SJSA1 (cell line): ENCODE measurements around the gene DELE1. TPM values are rescaled to one million over a fixed set of nuclear protein-coding genes. Genes with fewer than 3 reads are reported as not detected.
A peak's percentile ranks its signal among the peaks of the same experiment; 100 is the strongest.

Experiments used
- DNase-seq, 2 experiments: peaks; one replicate each; pipeline ENCODE4 v3.0.0-alpha.2; 2015 to 2020; ENCODE audit warnings: low spot score in 2 of 2, low read depth in 1 of 2
- H3K27ac ChIP-seq: fragments of 250-450 bp; sonication (Bioruptor Pico); 2 replicates; pipeline ENCODE4 v1.5.1; 2020; ENCODE audit warnings: mild to moderate bottlenecking, moderate library complexity
- H3K27me3 ChIP-seq: fragments of 250-450 bp; sonication (Bioruptor Pico); replicated peaks from 2 replicates; pipeline ENCODE4 v1.5.1; 2020; ENCODE audit warnings: mild to moderate bottlenecking, moderate library complexity
- H3K36me3 ChIP-seq: fragments of 250-450 bp; sonication (Bioruptor Pico); 2 replicates; pipeline ENCODE4 v1.5.1; 2020; ENCODE audit warnings: mild to moderate bottlenecking
- H3K4me1 ChIP-seq: fragments of 250-450 bp; sonication (Bioruptor Pico); replicated peaks from 2 replicates; pipeline ENCODE4 v1.6.1; 2021; ENCODE audit warnings: mild to moderate bottlenecking
- H3K4me3 ChIP-seq: fragments of 250-450 bp; sonication (Bioruptor Pico); 2 replicates; pipeline ENCODE4 v1.5.1; 2020; ENCODE audit warnings: mild to moderate bottlenecking
- H3K9me3 ChIP-seq: fragments of 250-450 bp; sonication (Bioruptor Pico); replicated peaks from 2 replicates; pipeline ENCODE4 v1.5.1; 2020; ENCODE audit warnings: mild to moderate bottlenecking
- total RNA-seq: library from RNA; depleted of rRNA; stranded (reverse); fragments of >200 nt; shearing (Covaris generic); gene quantifications from 2 replicates; pipeline ENCODE4 v1.2.3, GENCODE V29; 2014

The DELE1 gene
- total RNA-seq, 1 experiment from 2014 or later: 72.3 TPM

DNA sequence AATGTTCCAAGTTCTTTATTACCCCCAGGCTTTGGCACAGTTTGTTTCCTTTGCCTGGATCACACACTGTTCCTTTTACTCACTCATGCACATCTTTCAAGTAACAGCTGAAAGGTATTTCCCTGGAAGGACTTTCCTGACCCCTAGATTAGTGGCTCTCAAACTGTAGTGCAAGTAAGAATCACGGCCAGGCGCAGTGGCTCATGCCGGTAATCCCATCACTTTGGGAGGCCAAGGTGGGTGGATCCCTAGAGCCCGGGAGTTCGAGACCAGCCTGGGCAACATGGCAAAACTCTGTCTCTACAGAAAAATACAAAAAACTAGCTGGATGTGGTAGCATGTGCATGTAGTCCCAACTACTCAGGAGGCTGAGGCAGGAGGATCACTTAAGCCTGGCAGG lies 19.1 kb upstream of the DELE1 start:
- no peaks in the 10 kb centered on the region for H3K36me3 ChIP-seq
- H3K9me3 ChIP-seq: peaks cover 5% of the 10 kb centered on the region; the same call in 1 of the 2 replicates
- DNase-seq: peak in 1 of 2 experiments; percentile 28
- H3K4me3 ChIP-seq: no peak overlapping the region
- H3K27ac ChIP-seq: no peak overlapping the region
- H3K27me3 ChIP-seq: peaks cover 58% of the 10 kb centered on the region
- H3K4me1 ChIP-seq: no peaks in the 10 kb centered on the region

DNA sequence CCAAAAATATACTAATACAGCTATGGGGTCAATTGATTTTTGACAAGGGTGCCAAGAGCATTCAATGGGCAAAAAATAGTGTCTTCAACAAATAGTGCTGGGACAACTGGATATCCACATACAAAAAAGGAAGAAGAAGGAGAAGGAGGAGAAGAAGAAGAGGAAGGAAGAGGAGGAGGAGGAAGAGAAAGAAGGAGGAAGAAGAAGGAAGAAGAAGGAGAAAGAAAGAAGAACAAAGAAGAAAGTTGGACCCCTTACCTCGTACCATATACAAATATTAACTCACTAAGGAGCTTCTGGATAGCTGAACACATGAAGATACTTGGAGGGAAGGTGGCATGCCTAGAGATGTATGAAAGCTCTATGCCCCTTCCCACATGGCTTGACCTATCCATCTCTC lies 17.2 kb upstream of the DELE1 start:
- Histone ChIP-seq H3K27ac (no peak overlapping the region), H3K4me3 (no peak overlapping the region), H3K9me3 (peaks cover 5% of the 10 kb centered on the region; the same call in 1 of the 2 replicates), H3K4me1 (no peaks in the 10 kb centered on the region), H3K27me3 (peaks cover 47% of the 10 kb centered on the region), H3K36me3 (no peaks in the 10 kb centered on the region)
- no peak for DNase-seq

DNA sequence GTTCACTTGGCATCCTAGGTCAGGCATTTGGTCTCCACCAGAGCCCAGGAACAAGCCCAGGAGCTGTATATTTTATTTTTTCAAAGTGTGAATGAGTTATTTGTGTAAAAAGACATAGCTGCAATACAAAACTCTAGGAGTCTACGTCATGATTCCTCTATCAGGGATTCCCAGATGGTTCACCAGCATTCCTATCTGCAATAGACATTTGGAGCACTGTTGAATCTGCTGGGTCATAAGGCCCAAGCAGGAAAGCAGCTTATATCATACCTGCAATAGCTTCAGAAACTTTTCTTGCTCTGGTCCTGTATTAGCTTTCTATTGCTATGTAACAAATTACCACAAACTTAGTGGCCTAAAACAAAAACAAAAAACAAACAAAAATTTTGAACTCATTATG lies 16.7 kb upstream of the DELE1 start:
- Histone ChIP-seq H3K4me1 (no peaks in the 10 kb centered on the region), H3K9me3 (peaks cover 5% of the 10 kb centered on the region; the same call in 1 of the 2 replicates), H3K27me3 (peaks cover 43% of the 10 kb centered on the region), H3K27ac (no peak overlapping the region), H3K36me3 (no peaks in the 10 kb centered on the region), H3K4me3 (no peak overlapping the region)
- no peak for DNase-seq

DNA sequence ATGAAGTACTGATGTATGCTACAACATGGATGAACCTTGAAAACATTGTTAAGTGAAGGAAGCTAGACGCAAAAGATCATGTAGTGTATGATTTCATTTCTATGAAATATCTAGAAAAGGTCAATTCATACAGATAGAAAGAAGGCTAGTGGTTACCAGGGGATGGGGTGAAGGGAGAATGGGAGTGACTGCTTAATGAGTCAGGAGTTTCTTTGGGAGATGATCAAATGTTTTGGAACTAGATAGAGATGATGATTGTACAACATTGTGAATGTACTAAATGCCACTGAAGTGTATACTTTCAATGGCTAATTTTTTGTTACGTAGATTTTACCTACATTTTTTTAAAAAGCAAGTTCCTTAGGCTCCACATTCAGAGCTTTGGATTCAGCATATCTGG lies 14.9 kb upstream of the DELE1 start:
- H3K4me1 ChIP-seq: no peaks in the 10 kb centered on the region
- peaks cover 41% of the 10 kb centered on the region for H3K27me3 ChIP-seq
- no peak overlapping the region for H3K4me3 ChIP-seq
- H3K27ac ChIP-seq: no peak overlapping the region
- H3K9me3 ChIP-seq: peaks cover 5% of the 10 kb centered on the region; the same call in 1 of the 2 replicates
- H3K36me3 ChIP-seq: no peaks in the 10 kb centered on the region
- peak in 1 of 2 experiments; percentile 4 for DNase-seq

DNA sequence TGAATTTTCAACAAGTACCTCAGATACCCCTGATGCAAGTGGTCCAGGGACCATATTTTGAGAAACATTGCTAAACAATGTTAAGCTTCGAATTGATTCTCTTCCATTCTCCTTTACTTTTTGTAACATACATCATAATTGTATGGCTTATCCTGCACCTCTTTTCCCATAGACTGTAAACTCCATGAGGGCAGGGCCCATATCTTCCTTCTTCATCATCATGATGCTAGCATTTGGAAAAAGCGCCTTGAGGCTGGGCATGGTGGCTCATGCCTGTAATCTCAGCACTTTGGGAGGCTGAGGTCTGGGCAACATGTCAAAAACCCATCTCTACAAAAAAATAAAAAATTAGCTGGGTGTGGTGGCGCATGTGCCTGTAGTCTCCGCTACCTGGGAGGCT lies 14.5 kb upstream of the DELE1 start:
- Histone ChIP-seq H3K9me3 (peaks cover 8% of the 10 kb centered on the region; the same call in 1 of the 2 replicates), H3K27me3 (peaks cover 43% of the 10 kb centered on the region)

DNA sequence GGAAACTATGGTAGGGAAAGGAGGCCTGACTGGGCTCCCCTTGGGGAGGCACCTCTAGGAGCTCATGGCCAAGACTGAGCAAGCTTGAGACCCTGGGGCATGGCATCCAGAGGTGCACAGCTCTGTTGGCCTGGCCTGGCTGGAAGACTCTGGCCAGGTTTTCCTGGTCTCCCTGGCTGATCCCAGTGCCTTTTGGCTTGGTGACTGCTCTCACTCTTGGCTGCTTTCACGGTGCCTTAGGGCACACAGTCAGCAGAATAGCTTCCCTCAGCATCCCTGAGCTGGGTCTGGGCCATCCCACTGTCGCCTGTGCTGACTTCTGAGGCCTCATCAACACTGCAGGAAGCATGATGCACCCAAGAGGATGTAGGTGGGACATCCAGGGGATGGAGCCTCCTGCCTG lies 13.4 kb upstream of the DELE1 start:
- H3K4me1 ChIP-seq: peaks cover 5% of the 10 kb centered on the region
- H3K9me3 ChIP-seq: peaks cover 9% of the 10 kb centered on the region; the same call in 1 of the 2 replicates
- H3K27me3 ChIP-seq: peaks cover 44% of the 10 kb centered on the region
- no peak overlapping the region for H3K27ac ChIP-seq
- H3K4me3 ChIP-seq: no peak overlapping the region
- no peak for DNase-seq
- H3K36me3 ChIP-seq: no peaks in the 10 kb centered on the region

More for the DNA sequence above, 14.5 kb upstream of the DELE1 start:
- Histone ChIP-seq H3K4me3 (no peak overlapping the region), H3K27ac (no peak overlapping the region), H3K36me3 (no peaks in the 10 kb centered on the region), H3K4me1 (peaks cover 4% of the 10 kb centered on the region)
- peak in 1 of 2 experiments; percentile 26 for DNase-seq

DNA sequence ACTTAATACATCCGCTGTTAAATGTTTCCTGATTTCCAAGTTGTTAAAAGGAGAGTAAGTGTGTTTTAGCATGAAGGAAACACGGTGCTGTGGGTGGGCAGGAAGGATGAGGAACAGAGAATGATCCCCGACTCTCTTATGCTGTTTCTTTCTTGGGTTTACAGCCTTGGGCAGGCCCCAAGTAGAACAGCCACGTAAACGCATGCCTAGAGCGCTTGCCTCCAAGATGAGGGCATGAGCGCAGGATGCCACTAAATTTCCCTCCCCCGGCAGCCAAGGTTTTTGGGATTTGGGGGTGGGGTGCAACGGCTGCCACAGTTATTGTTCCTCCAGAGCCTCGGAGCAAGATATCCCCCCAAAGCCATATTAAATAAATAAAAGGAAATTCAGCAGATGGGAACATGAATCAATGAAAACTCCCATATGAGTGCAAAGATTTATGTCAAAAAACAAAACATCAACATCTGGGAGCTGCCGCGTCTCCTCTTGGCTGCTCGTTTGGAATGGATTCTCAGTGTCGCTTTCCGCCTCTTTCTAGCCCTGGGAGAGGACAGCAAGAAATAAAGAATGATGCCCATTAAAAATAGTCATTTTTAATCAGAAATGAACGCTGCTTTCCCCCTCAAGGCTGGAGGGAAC lies 10.0 kb upstream of the DELE1 start:
- Histone ChIP-seq H3K36me3 (no peaks in the 10 kb centered on the region), H3K4me1 (peaks cover 5% of the 10 kb centered on the region), H3K27ac (no peak overlapping the region), H3K27me3 (peaks cover 48% of the 10 kb centered on the region), H3K4me3 (no peak overlapping the region), H3K9me3 (0 out of 2 replicates have a peak, but pooled peaks cover 3% of the 10 kb centered on the region)
- DNase-seq: no peak

DNA sequence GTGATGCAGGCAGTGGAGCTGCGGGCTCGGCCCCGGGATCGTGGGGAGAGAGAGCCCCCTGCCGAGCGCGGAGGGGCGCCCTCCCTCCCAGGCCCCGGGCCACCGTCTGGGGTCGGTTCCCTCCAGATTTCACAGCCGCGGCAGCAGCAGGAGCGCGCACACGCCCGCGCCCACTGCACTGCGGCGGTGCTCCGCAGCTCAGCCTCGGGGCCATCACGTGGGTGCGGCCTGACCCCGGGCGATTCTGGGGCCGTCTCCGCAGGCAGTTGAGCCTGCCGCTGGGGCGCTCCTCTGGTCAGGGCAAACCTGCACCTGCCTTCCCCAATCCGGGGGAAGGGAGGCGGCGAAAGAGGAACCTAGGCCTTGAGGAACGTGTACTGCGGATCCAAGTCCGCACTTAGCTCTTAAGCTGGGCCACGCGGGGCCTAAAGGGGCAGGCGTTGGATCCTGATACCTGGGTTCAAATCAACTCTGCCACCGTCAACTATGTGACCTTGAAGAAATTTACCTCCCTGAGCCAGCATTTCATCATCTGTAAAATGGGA lies 9.4 kb upstream of the DELE1 start:
- H3K4me1 ChIP-seq: peaks cover 5% of the 10 kb centered on the region
- peak in 1 of 2 experiments; percentile 16 for DNase-seq
- peaks cover 48% of the 10 kb centered on the region for H3K27me3 ChIP-seq
- H3K36me3 ChIP-seq: no peaks in the 10 kb centered on the region
- 0 out of 2 replicates have a peak, but pooled peaks cover 3% of the 10 kb centered on the region for H3K9me3 ChIP-seq
- no peak overlapping the region for H3K4me3 ChIP-seq
- no peak overlapping the region for H3K27ac ChIP-seq

DNA sequence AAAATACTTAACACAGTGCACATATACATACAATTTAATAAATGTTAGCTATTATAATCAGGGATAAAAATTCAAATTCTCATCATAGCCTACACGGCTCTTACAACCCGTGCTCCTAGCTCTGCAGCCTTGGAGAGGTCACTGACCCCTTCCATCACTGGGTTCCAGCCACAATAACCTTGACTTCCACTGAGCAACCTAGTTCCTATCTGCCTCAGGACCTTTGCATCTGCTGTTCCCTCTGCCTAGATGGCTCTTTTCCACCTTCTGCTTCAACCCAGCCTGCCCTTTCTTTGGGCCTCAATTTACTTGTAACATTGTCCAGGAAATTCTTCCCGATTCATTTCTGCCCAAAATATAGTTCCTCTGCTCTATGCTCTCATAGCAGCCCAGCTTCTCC lies 8.9 kb upstream of the DELE1 start:
- 0 out of 2 replicates have a peak, but pooled peaks cover 3% of the 10 kb centered on the region for H3K9me3 ChIP-seq

DNA sequence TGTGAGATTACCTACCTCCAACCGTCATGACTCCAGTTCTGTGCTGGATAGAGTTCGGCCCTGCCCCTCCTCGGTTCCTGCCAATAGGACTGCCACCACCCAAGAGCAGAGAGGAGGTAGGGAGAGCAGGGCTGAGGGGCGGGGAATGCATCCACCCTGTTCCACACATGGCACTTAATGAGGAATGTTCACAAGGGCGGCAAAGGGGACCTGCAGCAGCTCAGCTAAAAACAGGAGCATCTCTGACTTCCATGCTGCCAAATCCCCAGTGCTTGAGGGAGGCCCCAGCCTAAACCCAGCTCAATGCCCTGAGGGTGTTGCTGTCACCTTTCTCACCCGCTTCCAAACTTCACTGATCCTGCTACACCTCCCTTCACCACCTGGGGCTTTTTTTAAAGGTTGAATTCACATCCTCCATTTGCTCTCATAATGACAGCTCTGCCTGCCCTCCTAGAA lies 7.8 kb upstream of the DELE1 start:
- Histone ChIP-seq H3K4me3 (no peak overlapping the region), H3K27me3 (peaks cover 48% of the 10 kb centered on the region)

More for the DNA sequence above, 8.9 kb upstream of the DELE1 start:
- Histone ChIP-seq H3K36me3 (no peaks in the 10 kb centered on the region), H3K4me3 (no peak overlapping the region), H3K4me1 (peaks cover 5% of the 10 kb centered on the region), H3K27me3 (peaks cover 48% of the 10 kb centered on the region), H3K27ac (no peak overlapping the region)
- DNase-seq: no peak

DNA sequence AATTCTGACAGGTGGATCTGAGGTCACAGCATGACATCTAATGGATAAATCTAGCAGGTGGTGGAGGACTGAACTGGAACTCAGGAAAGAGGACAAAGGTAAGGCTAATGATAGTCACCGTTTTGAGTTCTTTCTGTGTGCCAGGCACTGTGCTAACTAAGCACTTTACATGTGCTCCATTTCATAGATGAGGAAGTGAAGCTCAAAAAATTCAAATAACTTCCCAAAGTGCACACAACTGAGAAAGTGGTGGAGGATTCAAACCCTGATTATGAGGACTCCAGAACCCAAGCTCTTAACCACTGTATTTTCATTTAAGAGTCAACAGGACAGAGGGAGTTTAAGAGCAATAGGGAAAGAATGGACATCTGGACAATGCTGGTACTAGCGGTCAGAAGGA lies 7.1 kb upstream of the DELE1 start:
- Histone ChIP-seq H3K4me3 (no peak overlapping the region), H3K27me3 (peaks cover 48% of the 10 kb centered on the region), H3K27ac (no peak overlapping the region), H3K4me1 (peaks cover 5% of the 10 kb centered on the region), H3K9me3 (0 out of 2 replicates have a peak, but pooled peaks cover 3% of the 10 kb centered on the region), H3K36me3 (no peaks in the 10 kb centered on the region)
- DNase-seq: no peak

More for the DNA sequence above, 7.8 kb upstream of the DELE1 start:
- peaks cover 5% of the 10 kb centered on the region for H3K4me1 ChIP-seq
- H3K36me3 ChIP-seq: no peaks in the 10 kb centered on the region
- 0 out of 2 replicates have a peak, but pooled peaks cover 3% of the 10 kb centered on the region for H3K9me3 ChIP-seq
- peak in 1 of 2 experiments; percentile 40 for DNase-seq
- no peak overlapping the region for H3K27ac ChIP-seq

DNA sequence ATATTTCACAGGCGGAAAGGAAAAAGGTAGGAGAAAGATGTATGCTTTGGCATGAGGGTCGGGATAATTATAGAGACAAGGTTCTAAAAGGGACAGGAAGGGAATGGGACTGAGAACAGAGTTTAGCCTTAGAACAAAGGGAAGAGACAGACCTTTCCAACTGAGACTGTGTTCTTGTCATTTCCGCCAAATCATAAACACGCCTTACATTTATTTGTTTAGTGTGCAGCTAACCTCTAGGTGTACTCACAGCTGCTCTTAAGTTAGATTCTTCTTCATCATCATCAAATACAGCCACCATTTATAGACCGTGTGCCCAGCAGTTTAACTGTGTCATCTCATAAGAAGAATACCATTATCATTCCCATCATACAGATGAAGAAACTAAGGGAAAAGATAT lies 5.9 kb upstream of the DELE1 start:
- no peak for DNase-seq
- H3K9me3 ChIP-seq: 0 out of 2 replicates have a peak, but pooled peaks cover 3% of the 10 kb centered on the region
- peaks cover 6% of the 10 kb centered on the region for H3K4me1 ChIP-seq
- peaks cover 43% of the 10 kb centered on the region for H3K27me3 ChIP-seq
- no peak overlapping the region for H3K27ac ChIP-seq
- H3K36me3 ChIP-seq: no peaks in the 10 kb centered on the region
- no peak overlapping the region for H3K4me3 ChIP-seq

DNA sequence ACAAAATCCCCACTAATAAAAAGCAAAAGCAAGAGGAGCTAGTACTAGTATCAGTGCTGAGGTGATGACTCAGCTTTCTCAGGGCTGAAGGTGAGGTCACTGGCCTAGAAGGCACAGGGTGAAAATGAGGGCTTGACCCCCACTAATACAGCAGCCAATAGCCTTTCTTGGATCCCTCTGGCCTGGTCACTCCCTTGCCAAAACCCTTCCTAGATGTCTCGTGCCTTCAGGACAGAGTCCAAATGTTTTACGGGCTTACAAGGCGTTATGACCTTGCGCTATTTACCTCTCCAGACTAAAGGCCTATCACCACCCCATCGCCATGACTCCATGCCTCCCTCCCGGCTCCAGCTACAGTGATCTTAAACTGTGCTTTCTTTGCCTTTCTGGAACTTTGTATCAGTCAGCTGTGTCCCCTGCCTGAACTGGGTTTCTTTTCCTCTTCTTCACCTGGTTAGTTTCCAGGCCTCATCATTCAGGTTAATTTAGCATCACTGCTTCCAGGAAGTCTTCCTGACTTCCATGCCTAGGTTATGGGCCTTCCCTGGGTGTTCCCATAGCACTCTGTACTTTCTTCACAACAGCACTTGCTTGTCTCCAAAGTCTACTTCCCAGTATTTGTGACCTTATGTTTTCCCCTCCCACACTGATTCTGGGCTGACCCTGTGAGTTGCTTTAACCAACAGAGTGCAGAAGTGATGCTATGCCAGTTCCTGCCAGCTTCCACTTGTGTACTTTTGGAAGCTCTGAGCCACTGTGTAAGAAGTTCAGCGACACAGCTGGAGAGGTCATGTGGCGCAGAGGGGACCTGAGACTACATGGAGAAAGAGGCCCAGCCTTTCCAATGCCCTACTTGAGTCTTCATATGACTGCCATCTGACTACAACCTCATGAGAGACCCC lies 4.2 kb upstream of the DELE1 start:
- Histone ChIP-seq H3K9me3 (no peaks in the 10 kb centered on the region), H3K27me3 (peaks cover 25% of the 10 kb centered on the region)

More for the DNA sequence above, 4.2 kb upstream of the DELE1 start:
- no peak overlapping the region for H3K4me3 ChIP-seq
- H3K27ac ChIP-seq: no peak overlapping the region
- H3K36me3 ChIP-seq: peaks cover 6% of the 10 kb centered on the region
- H3K4me1 ChIP-seq: peaks cover 13% of the 10 kb centered on the region
- DNase-seq: no peak
